Kidney (tissue), 14 donors: ENCODE data around the gene SLC25A48. TPM values are rescaled to one million over a fixed set of nuclear protein-coding genes. Genes with fewer than 3 reads are reported as not detected.

Experiments
- DNase-seq, 5 donors: peaks; one replicate each; pipeline ENCODE4 v3.0.0-alpha.2; 2013 to 2020
- FAIRE-seq: peaks from 2 replicates; lab custom pipeline; 2012; peaks lifted over from hg19 to GRCh38; lab: Jason Lieb, UNC
- H3K27ac ChIP-seq, 2 donors: one replicate each; pipeline ENCODE4 v1.7.0; 2013; ENCODE audit warnings: low read depth in 2 of 2, low read length in 2 of 2, inconsistent platforms in 1 of 2
- H3K27me3 ChIP-seq: one replicate; pipeline ENCODE4 v1.7.1; 2013; ENCODE audit warnings: low read length, inconsistent platforms; ENCODE audit not compliant: control insufficient read depth, insufficient read depth
- H3K36me3 ChIP-seq, 3 donors: one replicate each; pipeline versions ENCODE4 v1.7.0 to v1.7.1; 2013; ENCODE audit warnings: low read length in 3 of 3, control low read depth in 1 of 3, inconsistent platforms in 1 of 3; ENCODE audit not compliant: insufficient read depth in 3 of 3, control insufficient read depth in 2 of 3
- H3K4me1 ChIP-seq, 3 donors: one replicate each; pipeline versions ENCODE4 v1.7.0 to v1.7.1; 2013; ENCODE audit warnings: low read length in 3 of 3, inconsistent platforms in 1 of 3, low read depth in 1 of 3; ENCODE audit not compliant: control insufficient read depth in 2 of 3, insufficient read depth in 2 of 3
- H3K4me3 ChIP-seq, 3 donors: one replicate each; pipeline versions ENCODE4 v1.7.0 to v1.8.1; 2013; ENCODE audit warnings: low read length in 3 of 3, control low read depth in 1 of 3, inconsistent platforms in 1 of 3
- H3K9ac ChIP-seq, 3 donors: one replicate each; pipeline versions ENCODE4 v1.7.0 to v1.7.1; 2013; ENCODE audit warnings: low read length in 3 of 3, control low read depth in 1 of 3, inconsistent platforms in 1 of 3
- H3K9me3 ChIP-seq, 3 donors: one replicate each; pipeline versions ENCODE4 v1.7.0 to v1.7.1; 2013; ENCODE audit warnings: low read length in 3 of 3, control low read depth in 1 of 3, inconsistent platforms in 1 of 3; ENCODE audit not compliant: control insufficient read depth in 2 of 3, insufficient read depth in 1 of 3
- CTCF ChIP-seq: IDR thresholded peaks from 3 replicates; pipeline ENCODE4 v1.5.1; 2012; ENCODE audit warnings: mild to moderate bottlenecking, moderate library complexity, borderline replicate concordance; ENCODE audit not compliant: insufficient read depth; ENCODE audit errors: extremely low read depth
- intact Hi-C: fragments of 100-400 bp; cut with DNase I; formaldehyde crosslinking; loops from one replicate; pipeline ENCODE4 v1.11.1; 2022
- polyA plus RNA-seq: library from polyadenylated mRNA; stranded (reverse); fragments of 350-450 nt; fragmentation: Illumina TruSeq; extraction: RNeasy Lipid Tissue Mini Kit (QIAGEN cat#74804); gene quantifications from one replicate; pipeline ENCODE4 v1.2.3, GENCODE V29; 2014; ENCODE audit warnings: low read depth, low replicate concordance; ENCODE audit not compliant: insufficient read depth
- total RNA-seq: library from RNA; stranded (reverse); fragmentation: NEBNext Ultra II Directional; extraction: Animal tissue kit (Norgen Biotek cat#: 25700); gene quantifications from one replicate; pipeline ENCODE4 v1.2.1, GENCODE V29; 2021
- donor health status: control.
- donor health status: control.
- donor health status: control.
- donor health status: control.
- donor health status: control.
- donor health status: DM: yes; HTN: yes; CAD: no.
- donor health status: Normal renal cell carcinoma (clear cell type).

Gene SLC25A48
- total and polyA plus RNA-seq, 2 donors from 2014 or later, result 1.7 to 10.4 TPM

GRCh38 chr5:135864503-135865435 lies 30.3 kb downstream of the SLC25A48 start:
- DNase-seq, result no peak
- H3K27me3 ChIP-seq, result no peaks in the 10 kb centered on the region
- FAIRE-seq, result no peak
- no peak overlapping the region for H3K4me3 ChIP-seq
- no peaks in the 10 kb centered on the region for H3K9me3 ChIP-seq
- no peak overlapping the region for H3K9ac ChIP-seq
- H3K4me1 ChIP-seq, result no peaks in the 10 kb centered on the region
- intact Hi-C loops, result no loop called here
- H3K36me3 ChIP-seq, result no peaks in the 10 kb centered on the region
- no peak overlapping the region for H3K27ac ChIP-seq
- no peak for TF ChIP-seq CTCF

GRCh38 chr5:135866016-135866415 lies 31.6 kb downstream of the SLC25A48 start:
- no peaks in the 10 kb centered on the region for H3K36me3 ChIP-seq
- intact Hi-C loops, result no loop called here
- FAIRE-seq, result no peak

GRCh38 chr5:135867599-135867998 lies 33.1 kb downstream of the SLC25A48 start:
- Histone ChIP-seq H3K9ac (no peak overlapping the region), H3K36me3 (no peaks in the 10 kb centered on the region), H3K4me3 (no peak overlapping the region), H3K4me1 (no peaks in the 10 kb centered on the region), H3K27me3 (no peaks in the 10 kb centered on the region), H3K9me3 (no peaks in the 10 kb centered on the region), H3K27ac (no peak overlapping the region)
- FAIRE-seq (no peak), DNase-seq (no peak)
- no peak for TF ChIP-seq CTCF
- intact Hi-C loops, result no loop called here

More at GRCh38 chr5:135866016-135866415, 31.6 kb downstream of the SLC25A48 start:
- Histone ChIP-seq H3K9me3 (no peaks in the 10 kb centered on the region), H3K27ac (no peak overlapping the region), H3K4me1 (no peaks in the 10 kb centered on the region), H3K4me3 (no peak overlapping the region), H3K27me3 (no peaks in the 10 kb centered on the region), H3K9ac (no peak overlapping the region)
- no peak for DNase-seq
- no peak for TF ChIP-seq CTCF
